Glomerular endothelial cell (primary cell): ENCODE data around the gene FANCE. TPM values are rescaled to one million over a fixed set of nuclear protein-coding genes. Genes with fewer than 3 reads are reported as not detected.

Experiments used
- total RNA-seq: library from RNA; depleted of rRNA; stranded (reverse); fragments of >200 nt; gene quantifications from 2 replicates; pipeline ENCODE4 v1.2.3, GENCODE V29; 2015

Gene FANCE
- total RNA-seq, 1 donor from 2014 or later: 2.7 TPM

Other genes with a start within 250 kb of the FANCE start
- gene SCUBE3, start 238.4 kb upstream of the FANCE start, total RNA-seq: 0.73 and 2.3 TPM in 2 replicates
- gene ZNF76, start 192.6 kb upstream of the FANCE start, total RNA-seq: 19.2 and 20.8 TPM in 2 replicates
- gene DEF6, start 154.5 kb upstream of the FANCE start, total RNA-seq: 2.1 and 3.4 TPM in 2 replicates
- gene PPARD, start 109.8 kb upstream of the FANCE start, total RNA-seq: 8.2 and 12.6 TPM in 2 replicates
- 885 and 1,342 TPM in 2 replicates for gene RPL10A, start 16.1 kb downstream of the FANCE start, total RNA-seq
- 1.8 and 4.8 TPM in 2 replicates for gene TEAD3, start 44.7 kb downstream of the FANCE start, total RNA-seq
- gene TULP1, start 60.6 kb downstream of the FANCE start, total RNA-seq: not detected in 2 replicates
- 22.5 and 22.9 TPM in 2 replicates for gene FKBP5, start 236.6 kb downstream of the FANCE start, total RNA-seq